Frontal cortex (tissue), 4 donors: Measurements from ENCODE around the gene TNFRSF12A. TPM values are rescaled to one million over a fixed set of nuclear protein-coding genes. Genes with fewer than 3 reads are reported as not detected.
"Not testable (repeated sequence)": the region's sequence is repeated elsewhere in the genome, so short reads cannot be mapped to it uniquely, and the experiment has no call there.

Experiments used
- DNase-seq, 2 donors: peaks; one replicate each; pipeline ENCODE4 v3.0.0; 2012; ENCODE audit warnings: low spot score in 2 of 2
- FAIRE-seq: peaks from 2 replicates; lab custom pipeline; 2012; peaks lifted over from hg19 to GRCh38; lab: Jason Lieb, UNC
- small RNA-seq: library from RNA; depleted of rRNA; stranded (forward); fragments of <200 nt; gene quantifications from one replicate; pipeline ENCODE3, GENCODE V24; 2014
- total RNA-seq: library from RNA; depleted of rRNA; stranded (reverse); fragments of >200 nt; gene quantifications from one replicate; pipeline ENCODE4 v1.2.3, GENCODE V29; 2014
- donor health status: control.
- donor health status: control.
- donor health status: control.

Gene TNFRSF12A
- total RNA-seq, 1 donor from 2014 or later, result 0.82 TPM

GRCh38 chr16:3059041-3059722 lies 39.0 kb downstream of the TNFRSF12A start:
- DNase-seq (peak; percentile 91 to 96), FAIRE-seq (no peak)

DNA sequence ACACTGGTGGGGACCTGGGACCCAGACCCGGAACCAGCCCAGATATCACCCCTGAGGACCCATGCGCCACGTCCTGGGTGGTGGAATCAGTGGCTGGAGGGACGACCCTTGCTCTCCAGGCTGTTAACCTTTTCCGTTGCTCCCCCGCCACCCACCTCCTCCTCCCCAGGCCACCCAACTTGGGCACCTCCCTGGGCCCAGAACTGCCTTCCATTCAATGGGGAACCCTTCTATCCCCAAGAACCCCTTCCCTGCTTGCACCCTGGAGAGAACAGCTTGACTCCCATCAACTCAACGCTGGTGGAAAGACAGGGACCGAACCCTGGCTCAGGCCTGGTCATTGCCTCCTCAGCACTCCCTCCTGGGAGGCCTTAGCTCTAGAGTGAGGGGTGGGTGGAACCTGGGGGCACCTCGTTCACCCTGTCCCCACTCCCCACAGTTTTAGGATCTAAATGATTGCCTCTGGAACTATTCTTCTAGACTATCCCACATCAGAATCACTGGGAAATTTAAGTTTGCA lies 39.6 kb downstream of the TNFRSF12A start:
- no peak for FAIRE-seq

DNA sequence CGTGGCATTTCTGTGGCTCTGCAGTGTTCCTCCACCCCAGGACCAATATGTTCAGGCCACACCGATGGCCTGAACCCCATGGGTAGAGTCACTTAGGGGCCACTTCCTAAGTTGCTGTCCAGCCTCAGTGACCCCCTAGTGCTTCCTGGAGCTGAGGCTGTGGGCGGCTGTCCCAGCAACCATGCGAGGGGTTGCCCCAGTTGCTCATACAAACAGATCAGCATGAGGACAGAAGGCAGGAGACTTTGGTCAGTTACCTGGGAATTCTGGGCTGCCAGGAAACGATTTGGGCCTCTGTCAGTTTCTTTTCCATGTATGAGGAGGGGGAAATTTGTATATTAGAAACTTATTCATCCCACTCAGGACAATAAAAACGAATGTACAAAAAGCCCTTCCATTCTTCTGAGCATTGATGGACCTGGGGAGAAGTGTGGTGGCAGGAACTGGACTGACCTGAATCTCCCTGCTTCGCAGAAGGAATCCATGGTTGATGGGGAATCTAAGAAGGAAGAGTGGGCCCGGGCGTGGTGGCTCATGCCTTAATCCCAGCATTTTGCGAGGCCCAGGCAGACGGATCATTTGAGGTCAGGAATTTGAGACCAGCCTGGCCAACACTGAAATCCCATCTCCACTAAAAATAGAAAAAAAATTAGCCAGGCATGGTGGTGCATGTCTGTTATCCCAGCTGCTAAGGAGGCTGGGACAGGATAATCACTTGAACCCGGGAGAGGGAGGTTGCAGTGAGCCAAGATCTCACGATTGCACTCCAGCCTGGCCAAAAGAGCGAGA lies 40.4 kb downstream of the TNFRSF12A start:
- no peak for FAIRE-seq

More for the DNA sequence above, 39.6 kb downstream of the TNFRSF12A start:
- peak in 1 of 2 donors; percentile 42 for DNase-seq

DNA sequence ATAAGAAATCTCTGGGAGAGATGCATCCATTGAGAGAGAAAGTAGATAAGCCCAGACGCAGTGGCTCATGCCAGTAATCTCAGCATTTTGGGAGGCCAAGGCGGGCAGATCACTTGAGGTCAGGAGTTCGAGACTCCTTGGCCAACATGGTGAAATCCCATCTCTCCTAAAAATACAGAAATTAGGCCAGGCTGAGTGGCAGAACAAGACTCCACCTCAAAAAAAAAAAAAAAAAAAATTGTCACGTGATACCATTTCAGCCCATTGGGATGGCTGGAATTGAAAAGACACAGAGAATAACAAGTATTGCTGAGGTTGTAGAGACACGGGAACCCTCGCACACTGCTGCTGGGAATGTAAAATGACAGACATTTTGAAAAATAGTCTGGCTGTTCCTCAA lies 42.4 kb downstream of the TNFRSF12A start:
- no peak for DNase-seq
- no peak for FAIRE-seq

More for the DNA sequence above, 40.4 kb downstream of the TNFRSF12A start:
- DNase-seq, result no peak

GRCh38 chr16:3063625-3064386 lies 43.6 kb downstream of the TNFRSF12A start:
- no peak for FAIRE-seq
- no peak for DNase-seq

DNA sequence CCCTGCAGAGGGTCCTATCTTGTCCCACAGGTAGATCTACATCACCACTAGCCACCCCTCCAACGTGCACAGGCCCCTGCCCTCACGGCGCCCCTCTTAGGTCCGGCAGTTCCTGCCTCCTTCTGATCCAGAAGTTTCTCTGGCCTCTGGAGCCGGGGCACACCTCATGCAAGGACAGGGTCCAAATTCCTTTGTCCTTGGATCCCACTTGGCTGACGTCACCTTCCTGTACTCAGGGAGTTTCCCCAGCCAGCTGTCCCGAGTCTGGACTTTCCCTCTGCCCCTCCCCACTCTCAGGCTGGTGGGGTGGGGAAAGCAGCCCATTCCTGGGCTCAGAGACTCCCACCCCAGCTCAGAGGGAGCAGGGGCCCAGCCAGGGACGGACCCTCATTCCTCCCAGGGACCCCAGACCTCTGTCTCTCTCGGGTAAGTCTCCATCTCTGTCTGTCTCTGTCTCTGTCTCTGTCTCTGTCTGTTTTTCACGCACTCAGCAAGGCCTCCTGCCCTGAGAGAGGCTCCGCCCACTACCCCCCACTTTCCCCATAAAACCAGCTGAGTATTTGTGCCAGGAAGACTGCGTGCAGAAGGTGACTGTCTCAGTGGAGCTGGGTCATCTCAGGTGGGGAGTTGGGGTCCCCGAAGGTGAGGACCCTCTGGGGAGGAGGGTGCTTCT lies 45.0 kb downstream of the TNFRSF12A start, which contains the start of gene IL32:
Gene IL32, plus strand, starts transcription at position 572 of the 673 bp plus-strand sequence. CDS start 172 bp downstream, outside the sequence.
- FAIRE-seq (no peak), DNase-seq (no peak)

DNA sequence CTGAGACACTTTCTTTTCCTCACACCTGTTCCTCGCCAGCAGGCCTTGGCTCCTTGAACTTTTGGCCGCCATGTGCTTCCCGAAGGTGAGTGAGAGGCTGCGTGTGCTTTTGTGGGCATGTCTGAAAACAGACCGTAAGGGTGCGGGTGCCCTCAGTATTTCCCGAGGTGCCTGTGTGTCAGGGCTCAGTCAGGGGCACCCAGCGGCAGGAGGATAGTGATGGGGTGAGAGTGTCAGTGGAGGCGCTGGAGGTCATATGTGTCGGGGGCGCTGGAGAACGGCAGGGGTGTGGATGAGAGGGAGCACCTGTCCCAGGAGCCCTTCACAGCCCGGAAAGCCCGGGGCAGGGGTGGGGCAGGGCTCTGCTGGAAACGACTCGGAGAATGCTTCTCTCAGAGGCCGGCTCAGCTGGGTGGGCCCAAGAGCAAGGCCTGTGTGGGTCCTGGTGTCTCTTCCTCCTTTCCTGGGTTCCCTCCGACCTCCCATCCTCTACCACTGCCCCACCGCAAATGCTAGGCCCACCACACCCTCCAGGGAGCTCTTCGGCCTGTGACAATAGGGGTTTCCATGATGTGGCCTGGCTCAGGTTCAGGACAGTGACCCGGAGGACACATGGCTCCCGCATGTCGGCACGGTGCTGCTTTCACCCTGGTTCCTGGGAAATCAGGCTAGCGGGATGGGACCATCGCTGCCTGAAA lies 45.7 kb downstream of the TNFRSF12A start:
- no peak for DNase-seq
- no peak for FAIRE-seq

DNA sequence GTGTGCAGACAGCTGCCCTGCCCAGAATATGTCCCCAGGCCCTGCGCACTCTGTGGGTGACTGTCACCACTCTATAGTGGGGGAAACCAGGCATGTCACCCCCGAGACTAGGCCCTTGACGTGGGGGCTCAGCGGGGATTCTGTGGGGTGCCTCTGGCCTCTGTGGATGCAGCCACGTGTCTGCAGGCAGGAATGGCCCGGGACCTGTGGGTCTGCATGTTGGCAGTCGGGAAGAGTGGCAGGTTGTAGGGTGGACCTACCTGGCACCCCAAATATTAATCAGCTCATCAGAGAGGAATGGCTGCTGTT lies 46.2 kb downstream of the TNFRSF12A start:
- no peak for DNase-seq
- FAIRE-seq, result no peak

DNA sequence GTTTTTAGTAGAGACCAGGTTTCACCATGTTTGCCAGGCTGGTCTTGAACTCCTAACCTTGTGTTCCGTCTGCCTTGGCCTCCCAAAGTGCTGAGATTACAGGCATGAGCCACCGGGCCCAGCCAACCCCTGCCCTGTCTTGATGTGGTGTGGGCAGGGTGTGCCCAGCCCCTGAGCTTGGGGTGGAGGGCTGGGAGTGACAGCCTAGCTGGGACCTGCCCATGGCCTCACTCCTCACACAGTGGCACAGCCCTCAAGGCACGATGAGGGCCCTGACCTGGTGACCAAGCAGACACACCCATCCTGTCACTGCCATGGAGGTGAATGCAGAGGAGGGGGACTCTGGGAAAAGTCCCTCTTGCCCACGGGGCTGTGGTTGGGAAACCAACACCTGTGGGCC lies 48.3 kb downstream of the TNFRSF12A start:
- FAIRE-seq, result no peak
- no peak for DNase-seq

- not testable (repeated sequence) for FAIRE-seq, DNase-seq
These were observed 49.0 kb downstream of the TNFRSF12A start for GRCh38 chr16:3069146-3069545.

DNA sequence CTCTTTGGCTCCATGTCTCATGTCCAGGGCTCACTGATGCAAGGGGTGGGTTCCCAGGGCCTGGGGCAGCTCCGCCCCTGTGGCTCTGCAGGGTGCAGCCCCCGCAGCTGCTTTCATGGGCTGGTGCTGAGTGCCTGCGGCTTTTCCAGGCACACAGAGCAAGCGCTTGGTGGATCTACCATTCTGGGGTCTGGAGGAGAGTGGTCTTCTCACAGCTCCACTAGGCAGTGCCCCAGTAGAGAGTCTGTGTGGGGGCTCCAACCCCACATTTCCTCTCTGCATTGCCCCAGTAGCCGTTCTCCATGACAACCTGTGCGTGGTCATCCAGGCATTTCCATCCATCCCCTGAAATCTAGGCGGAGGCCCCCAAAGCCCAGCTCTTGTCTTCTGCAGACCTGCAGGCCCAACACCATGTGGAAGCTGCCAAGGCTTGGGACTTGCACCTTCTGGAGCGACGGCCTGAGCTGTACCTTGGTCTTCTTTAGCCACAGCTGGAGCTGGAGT lies 50.5 kb downstream of the TNFRSF12A start:
- no peak for FAIRE-seq
- DNase-seq, result no peak

- DNase-seq (no peak), FAIRE-seq (no peak)
These were observed 51.5 kb downstream of the TNFRSF12A start for GRCh38 chr16:3071655-3072054.

Small RNA genes lying within 50 kb of the gene (small RNA-seq; reads per million reads assigned to genes)
- gene LINC00514, result not detected

Other genes starting within 250 kb of the TNFRSF12A start
- 128 TPM for gene ELOB, start 243.1 kb upstream of the TNFRSF12A start, total RNA-seq
- not detected for gene PRSS33, start 232.8 kb upstream of the TNFRSF12A start, total RNA-seq
- not detected for gene PRSS41, start 221.9 kb upstream of the TNFRSF12A start, total RNA-seq
- gene PRSS21, start 203.1 kb upstream of the TNFRSF12A start, total RNA-seq, result not detected
- not detected for gene ZG16B, start 190.1 kb upstream of the TNFRSF12A start, total RNA-seq
- gene PRSS22, start 162.2 kb upstream of the TNFRSF12A start, total RNA-seq, result not detected
- 46.5 TPM for gene FLYWCH2, start 137.2 kb upstream of the TNFRSF12A start, total RNA-seq
- 22.8 TPM for gene FLYWCH1, start 108.4 kb upstream of the TNFRSF12A start, total RNA-seq
- gene KREMEN2, start 56.1 kb upstream of the TNFRSF12A start, total RNA-seq, result not detected
- gene PAQR4, start 51.0 kb upstream of the TNFRSF12A start, total RNA-seq, result 18.3 TPM
- 1.2 TPM for gene PKMYT1, start 39.9 kb upstream of the TNFRSF12A start, total RNA-seq
- not detected for gene CLDN9, start 7.4 kb upstream of the TNFRSF12A start, total RNA-seq
- gene CLDN6, start 2.2 kb upstream of the TNFRSF12A start, total RNA-seq, result 0.41 TPM
- gene HCFC1R1, start 3.6 kb downstream of the TNFRSF12A start, total RNA-seq, result 15.5 TPM
- 6.1 TPM for gene THOC6, start 3.7 kb downstream of the TNFRSF12A start, total RNA-seq
- gene BICDL2, start 16.6 kb downstream of the TNFRSF12A start, total RNA-seq, result not detected
- gene MMP25, start 26.2 kb downstream of the TNFRSF12A start, total RNA-seq, result 0.41 TPM
- 0.82 TPM for gene IL32, start 45.3 kb downstream of the TNFRSF12A start, total RNA-seq
- not detected for gene ZSCAN10, start 78.9 kb downstream of the TNFRSF12A start, total RNA-seq
- gene ZNF205, start 92.2 kb downstream of the TNFRSF12A start, total RNA-seq, result 17.9 TPM
- gene ZNF213, start 114.7 kb downstream of the TNFRSF12A start, total RNA-seq, result 6.9 TPM
- gene OR1F1, start 167.8 kb downstream of the TNFRSF12A start, total RNA-seq, result 0.41 TPM
- gene ZNF200, start 214.8 kb downstream of the TNFRSF12A start, total RNA-seq, result 16.7 TPM
- gene MEFV, start 236.3 kb downstream of the TNFRSF12A start, total RNA-seq, result under 0.01 TPM